WERI-Rb-1 (cell line): ENCODE results near the gene SGCG.

Source experiments
- DNase-seq: peaks from one replicate; pipeline ENCODE4 v3.0.0-alpha.2; 2020
- H3K27ac ChIP-seq: fragments of 250-450 bp; sonication (Bioruptor Pico); 2 replicates; pipeline ENCODE4 v1.5.1; 2020; ENCODE audit warnings: mild to moderate bottlenecking, moderate library complexity
- H3K27me3 ChIP-seq: fragments of 250-450 bp; sonication (Bioruptor Pico); 2 replicates; pipeline ENCODE4 v1.5.1; 2021; ENCODE audit warnings: mild to moderate bottlenecking, low read depth, moderate library complexity; ENCODE audit not compliant: insufficient read depth, severe bottlenecking
- H3K36me3 ChIP-seq: fragments of 250-450 bp; sonication (Bioruptor Pico); 2 replicates; pipeline ENCODE4 v1.5.1; 2020; ENCODE audit warnings: mild to moderate bottlenecking, moderate library complexity
- H3K4me3 ChIP-seq: 2 replicates; pipeline ENCODE4 v1.5.1; 2011; ENCODE audit warnings: low read depth, mild to moderate bottlenecking, control low read depth, low read length
- H3K9me3 ChIP-seq: fragments of 250-450 bp; sonication (Bioruptor Pico); 2 replicates; pipeline ENCODE4 v1.5.1; 2021; ENCODE audit warnings: mild to moderate bottlenecking, moderate library complexity; ENCODE audit not compliant: severe bottlenecking
- TF ChIP-seq, protein P1 (sequence below): IDR thresholded peaks from 2 replicates; pipeline ENCODE4 v1.5.1; 2011; ENCODE audit warnings: low read depth, mild to moderate bottlenecking, control low read depth, inconsistent platforms, low read length

SGCG gene

DNA sequence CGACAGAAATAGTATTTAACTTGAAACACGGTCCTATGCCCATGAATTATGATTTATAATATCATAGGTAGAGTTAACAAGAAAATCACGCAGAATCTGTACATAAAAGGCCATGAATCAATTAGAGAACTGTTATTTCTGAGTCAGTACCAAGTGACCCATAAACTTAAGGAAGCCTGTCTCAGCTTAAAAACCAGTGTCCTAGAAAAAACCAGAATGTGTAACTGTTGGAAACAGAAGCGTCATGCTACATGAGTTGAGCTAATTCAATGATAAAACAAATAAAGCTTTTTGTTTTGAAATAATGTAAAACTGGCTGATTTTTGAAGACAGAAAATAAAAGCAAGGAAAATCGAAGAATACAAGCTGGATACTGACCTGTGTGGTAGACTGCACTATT lies 34.8 kb upstream of the SGCG start:
- peaks cover 17% of the 10 kb centered on the region for H3K9me3 ChIP-seq

GRCh38 chr13:23146811-23147625 lies 33.8 kb upstream of the SGCG start:
- no peak for DNase-seq
- Histone ChIP-seq H3K36me3 (no peaks in the 10 kb centered on the region), H3K27me3 (peaks cover 97% of the 10 kb centered on the region), H3K4me3 (no peak overlapping the region), H3K9me3 (peaks cover 13% of the 10 kb centered on the region), H3K27ac (no peak overlapping the region)
- TF ChIP-seq, protein P1, sequence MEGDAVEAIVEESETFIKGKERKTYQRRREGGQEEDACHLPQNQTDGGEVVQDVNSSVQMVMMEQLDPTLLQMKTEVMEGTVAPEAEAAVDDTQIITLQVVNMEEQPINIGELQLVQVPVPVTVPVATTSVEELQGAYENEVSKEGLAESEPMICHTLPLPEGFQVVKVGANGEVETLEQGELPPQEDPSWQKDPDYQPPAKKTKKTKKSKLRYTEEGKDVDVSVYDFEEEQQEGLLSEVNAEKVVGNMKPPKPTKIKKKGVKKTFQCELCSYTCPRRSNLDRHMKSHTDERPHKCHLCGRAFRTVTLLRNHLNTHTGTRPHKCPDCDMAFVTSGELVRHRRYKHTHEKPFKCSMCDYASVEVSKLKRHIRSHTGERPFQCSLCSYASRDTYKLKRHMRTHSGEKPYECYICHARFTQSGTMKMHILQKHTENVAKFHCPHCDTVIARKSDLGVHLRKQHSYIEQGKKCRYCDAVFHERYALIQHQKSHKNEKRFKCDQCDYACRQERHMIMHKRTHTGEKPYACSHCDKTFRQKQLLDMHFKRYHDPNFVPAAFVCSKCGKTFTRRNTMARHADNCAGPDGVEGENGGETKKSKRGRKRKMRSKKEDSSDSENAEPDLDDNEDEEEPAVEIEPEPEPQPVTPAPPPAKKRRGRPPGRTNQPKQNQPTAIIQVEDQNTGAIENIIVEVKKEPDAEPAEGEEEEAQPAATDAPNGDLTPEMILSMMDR: no peak

More for the DNA sequence above, 34.8 kb upstream of the SGCG start:
- Histone ChIP-seq H3K27ac (no peak overlapping the region), H3K4me3 (no peak overlapping the region), H3K27me3 (peaks cover 92% of the 10 kb centered on the region), H3K36me3 (no peaks in the 10 kb centered on the region)
- TF ChIP-seq, protein P1: no peak
- no peak for DNase-seq

DNA sequence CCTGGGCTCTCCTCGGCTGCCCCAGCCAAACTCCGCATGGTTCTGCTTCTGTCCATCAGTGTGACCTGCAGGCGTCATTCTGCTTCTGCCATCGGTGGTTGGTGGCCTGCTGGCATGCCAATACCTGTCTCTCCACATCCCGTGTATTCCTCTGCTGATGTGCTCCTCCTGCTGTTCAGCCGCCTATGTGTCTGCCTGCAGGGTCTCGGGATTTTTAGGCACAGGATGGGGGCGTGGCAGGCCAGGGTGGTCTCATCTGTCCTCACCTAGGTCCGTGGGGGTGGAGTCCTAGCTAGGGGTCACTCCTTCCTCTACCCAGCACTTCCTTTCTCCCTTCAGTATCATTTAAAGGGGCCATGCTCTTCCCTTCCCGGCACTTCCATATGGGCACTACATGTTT lies 33.0 kb upstream of the SGCG start:
- no peak for DNase-seq
- peaks cover 5% of the 10 kb centered on the region for H3K9me3 ChIP-seq
- no peaks in the 10 kb centered on the region for H3K36me3 ChIP-seq
- no peak overlapping the region for H3K4me3 ChIP-seq
- peaks cover 89% of the 10 kb centered on the region for H3K27me3 ChIP-seq
- TF ChIP-seq, protein P1: no peak
- H3K27ac ChIP-seq: no peak overlapping the region

GRCh38 chr13:23157781-23158180 lies 23.0 kb upstream of the SGCG start:
- TF ChIP-seq, protein P1: no peak
- H3K27me3 ChIP-seq: peaks cover 91% of the 10 kb centered on the region
- no peak overlapping the region for H3K4me3 ChIP-seq
- H3K27ac ChIP-seq: no peak overlapping the region
- H3K36me3 ChIP-seq: no peaks in the 10 kb centered on the region
- H3K9me3 ChIP-seq: peaks cover 5% of the 10 kb centered on the region
- DNase-seq: no peak

DNA sequence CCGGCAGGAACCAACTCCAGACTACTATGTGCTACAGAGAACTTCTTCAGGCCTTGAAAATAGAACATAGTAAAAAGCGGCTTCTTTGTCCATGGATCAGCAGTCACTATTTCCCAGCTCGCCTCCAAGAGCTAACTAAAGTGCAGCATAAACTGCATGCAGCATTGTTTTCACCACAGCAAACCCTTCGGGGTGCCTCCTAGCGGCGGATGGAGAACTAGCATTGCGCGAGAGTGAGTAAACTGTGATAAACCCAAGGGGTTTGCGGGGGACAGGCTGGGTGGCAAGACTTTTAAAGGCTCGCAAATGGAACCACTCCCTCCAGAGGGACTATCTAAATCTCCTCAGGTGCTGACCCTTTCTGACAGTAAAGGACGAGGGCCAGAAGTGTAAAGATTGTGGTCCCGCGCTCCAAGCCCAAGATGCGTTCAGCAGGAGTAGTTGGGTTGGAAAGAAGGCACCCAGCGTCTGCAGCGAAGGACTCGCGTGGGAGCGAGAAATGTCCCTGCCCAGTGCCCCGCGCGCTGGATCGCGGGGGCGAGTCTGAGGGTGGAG lies 21.5 kb upstream of the SGCG start:
- Histone ChIP-seq H3K9me3 (peaks cover 5% of the 10 kb centered on the region), H3K4me3 (no peak overlapping the region), H3K27me3 (peaks cover 95% of the 10 kb centered on the region), H3K27ac (no peak overlapping the region), H3K36me3 (no peaks in the 10 kb centered on the region)
- TF ChIP-seq, protein P1: peak; percentile 76
- DNase-seq: peak; percentile 23
